NAMALWA (cell line): ENCODE data around the gene LRMDA.

Source experiments
- DNase-seq: peaks from one replicate; pipeline ENCODE4 v3.0.0-alpha.2; 2015; ENCODE audit warnings: low spot score

LRMDA gene

DNA sequence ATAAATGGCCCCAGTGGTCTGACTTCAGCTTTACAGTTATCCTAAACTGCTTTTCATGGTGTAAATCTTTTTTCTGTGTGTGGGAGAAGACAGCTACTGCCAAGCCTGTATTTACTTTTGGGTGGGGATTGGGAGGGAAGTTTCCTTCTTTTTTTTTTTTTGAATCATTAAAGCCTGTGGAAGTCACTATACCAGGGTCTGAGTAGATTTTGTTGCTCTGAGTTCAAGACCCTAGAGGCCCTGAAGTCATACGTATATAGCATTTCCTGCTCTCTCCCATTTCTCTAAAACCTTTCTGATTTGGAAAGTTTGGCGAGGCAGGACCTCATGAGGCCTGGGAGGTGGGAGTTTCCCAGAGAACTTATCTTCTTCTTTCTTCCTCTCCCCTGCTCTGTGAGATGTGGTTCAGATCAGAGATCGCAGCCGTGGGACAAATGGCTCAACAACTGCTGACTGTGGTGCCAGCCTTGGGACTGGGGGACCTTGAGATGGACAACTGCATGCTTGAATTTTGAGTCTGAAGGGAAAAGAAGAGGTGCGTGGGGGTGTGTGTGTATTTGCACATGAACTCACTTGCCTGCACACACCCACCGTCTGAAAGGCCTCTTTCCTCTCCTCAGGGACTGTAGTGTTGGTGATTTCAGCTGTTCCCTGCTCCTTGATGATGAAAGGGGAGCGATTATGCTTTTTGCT is 18.1 kb downstream of the LRMDA start:
- DNase-seq = no peak

DNA sequence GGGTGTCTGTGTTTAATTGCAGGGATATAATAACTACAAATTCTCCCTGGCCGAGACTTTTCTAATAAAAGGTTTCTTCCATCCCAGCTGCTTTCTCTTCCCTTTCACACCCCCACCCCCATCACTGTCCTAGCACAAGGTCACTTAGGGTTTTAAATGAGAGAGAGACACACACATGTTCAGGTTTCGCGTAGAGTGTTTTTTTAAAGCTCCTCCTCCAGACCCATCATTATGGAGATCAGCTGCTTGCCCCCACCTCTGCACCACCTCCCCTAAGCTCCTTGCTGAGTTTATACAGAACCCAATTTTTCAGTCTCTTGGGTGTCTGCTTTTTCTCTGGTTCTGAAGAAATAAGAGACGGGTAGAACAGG is 18.6 kb downstream of the LRMDA start:
- DNase-seq = no peak

DNA sequence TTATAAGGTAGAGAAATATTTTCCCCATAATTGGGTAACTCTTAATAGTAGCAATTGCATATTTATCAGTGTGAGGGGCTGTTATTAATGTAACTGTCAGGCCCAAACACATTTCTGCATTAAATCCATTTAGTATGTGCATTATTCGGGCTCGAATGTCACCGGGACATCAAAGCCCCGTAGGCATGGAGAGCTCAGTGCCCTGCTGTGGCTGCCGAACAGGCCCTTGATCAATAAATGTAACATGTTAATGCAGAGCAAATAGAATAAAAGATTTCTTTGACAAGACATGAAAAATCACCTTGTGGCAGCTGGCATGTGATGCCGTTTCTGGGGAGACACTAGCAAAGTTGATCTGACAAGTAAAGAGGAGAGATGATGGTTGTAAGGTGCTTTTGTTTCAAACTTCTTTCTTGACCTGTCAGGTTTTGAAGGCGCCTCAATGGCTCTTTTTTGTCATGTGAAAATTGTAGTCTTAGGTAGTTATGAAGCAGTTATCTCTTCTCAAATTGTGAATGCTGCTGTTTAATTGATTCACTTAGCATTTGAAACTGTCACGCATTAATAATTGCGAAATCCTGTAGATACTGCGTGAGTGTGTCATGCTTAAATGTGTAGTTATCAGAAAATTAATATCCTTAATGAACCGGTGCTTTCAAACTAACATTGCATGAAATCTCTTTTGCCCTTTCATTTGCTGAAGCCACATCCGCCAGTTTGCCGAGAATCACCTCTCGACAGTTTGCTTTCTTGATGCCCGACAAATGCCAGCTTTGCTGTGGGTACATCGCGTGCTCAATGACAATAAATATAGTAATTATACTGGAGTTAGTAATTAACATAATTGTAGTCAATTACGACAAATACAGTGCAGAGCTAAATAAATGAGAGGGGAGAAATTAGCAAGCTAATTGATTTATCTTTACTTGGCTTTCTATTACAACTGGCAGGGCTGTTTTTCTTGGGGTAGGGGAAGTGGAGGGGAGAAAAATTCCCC is 19.5 kb downstream of the LRMDA start:
- no peak for DNase-seq

DNA sequence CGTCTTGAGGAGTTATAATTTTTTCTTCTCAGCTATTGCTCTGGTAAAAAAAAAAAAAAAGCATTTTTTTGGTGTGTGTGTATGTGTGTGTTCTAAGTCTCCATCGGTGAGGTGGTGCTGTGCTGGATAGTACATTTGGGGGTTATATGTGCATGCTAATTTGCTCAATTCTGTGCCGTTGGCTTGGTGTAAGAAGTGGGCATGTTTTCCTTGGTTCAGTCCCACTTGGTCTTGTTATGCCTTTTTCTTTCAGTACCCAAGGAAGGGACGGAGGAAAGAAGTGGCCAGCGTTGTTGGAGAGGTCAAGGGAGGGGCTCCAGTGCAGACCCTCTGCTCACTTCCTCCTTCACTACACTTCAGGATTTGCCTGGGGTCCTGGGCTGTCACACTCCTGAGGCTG is 20.4 kb downstream of the LRMDA start:
- no peak for DNase-seq

DNA sequence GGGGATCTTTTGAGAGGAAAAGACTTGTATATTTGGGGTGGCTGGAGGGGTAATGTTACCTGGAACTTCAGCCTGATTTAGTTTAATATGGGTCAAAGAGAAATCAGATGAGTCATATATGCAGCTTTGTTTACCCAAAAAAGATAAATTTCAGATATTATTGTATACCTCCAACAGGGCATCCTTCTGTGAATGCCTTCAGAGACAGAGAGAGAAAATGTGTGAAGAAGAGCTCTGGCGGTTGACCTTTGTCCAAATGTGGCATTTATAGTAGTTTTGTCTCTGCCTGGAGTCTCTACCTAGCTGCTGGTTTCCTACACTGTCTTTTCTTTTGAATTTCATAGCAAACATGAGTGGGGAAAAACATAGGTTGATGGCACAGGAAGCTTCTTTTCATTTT is 21.6 kb downstream of the LRMDA start:
- DNase-seq = no peak

DNA sequence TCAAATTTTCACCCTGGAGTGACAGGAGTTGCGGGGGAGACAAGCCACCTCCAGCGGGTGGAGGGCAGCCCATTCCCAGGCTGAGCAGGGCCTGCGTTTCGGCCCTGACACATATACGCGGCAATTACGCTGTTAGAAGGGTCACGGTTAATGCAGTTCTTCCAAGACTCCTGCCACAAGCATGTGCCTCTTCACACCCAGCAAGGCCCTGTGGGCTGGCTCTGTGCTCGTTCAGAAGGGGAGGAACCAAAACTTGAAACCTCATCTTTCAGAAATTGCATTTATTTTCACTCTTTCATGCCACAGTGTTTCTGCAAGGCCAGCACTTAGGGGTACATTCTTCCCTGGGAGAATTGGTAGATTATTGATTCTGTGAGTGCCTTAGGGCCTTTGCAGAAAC is 24.7 kb downstream of the LRMDA start:
- DNase-seq = no peak

DNA sequence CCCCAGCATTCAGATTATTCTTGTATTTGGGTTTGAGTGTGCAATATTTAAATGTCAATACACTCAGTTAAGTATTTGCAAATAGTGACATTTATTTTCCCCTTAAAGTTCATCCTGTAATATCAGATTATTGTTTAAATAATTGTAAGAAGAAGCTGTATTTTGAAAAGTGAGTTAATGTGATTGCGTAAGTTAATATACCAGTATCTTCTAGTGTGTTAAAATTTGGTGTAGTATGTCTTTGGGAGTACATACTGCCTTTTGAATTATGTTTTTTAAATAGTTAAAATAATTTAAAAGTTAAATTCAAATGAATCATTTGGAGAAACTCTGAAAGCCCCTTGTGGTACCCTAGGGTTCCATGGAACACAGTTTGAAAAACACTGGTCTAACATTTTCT is 28.6 kb downstream of the LRMDA start:
- no peak for DNase-seq

DNA sequence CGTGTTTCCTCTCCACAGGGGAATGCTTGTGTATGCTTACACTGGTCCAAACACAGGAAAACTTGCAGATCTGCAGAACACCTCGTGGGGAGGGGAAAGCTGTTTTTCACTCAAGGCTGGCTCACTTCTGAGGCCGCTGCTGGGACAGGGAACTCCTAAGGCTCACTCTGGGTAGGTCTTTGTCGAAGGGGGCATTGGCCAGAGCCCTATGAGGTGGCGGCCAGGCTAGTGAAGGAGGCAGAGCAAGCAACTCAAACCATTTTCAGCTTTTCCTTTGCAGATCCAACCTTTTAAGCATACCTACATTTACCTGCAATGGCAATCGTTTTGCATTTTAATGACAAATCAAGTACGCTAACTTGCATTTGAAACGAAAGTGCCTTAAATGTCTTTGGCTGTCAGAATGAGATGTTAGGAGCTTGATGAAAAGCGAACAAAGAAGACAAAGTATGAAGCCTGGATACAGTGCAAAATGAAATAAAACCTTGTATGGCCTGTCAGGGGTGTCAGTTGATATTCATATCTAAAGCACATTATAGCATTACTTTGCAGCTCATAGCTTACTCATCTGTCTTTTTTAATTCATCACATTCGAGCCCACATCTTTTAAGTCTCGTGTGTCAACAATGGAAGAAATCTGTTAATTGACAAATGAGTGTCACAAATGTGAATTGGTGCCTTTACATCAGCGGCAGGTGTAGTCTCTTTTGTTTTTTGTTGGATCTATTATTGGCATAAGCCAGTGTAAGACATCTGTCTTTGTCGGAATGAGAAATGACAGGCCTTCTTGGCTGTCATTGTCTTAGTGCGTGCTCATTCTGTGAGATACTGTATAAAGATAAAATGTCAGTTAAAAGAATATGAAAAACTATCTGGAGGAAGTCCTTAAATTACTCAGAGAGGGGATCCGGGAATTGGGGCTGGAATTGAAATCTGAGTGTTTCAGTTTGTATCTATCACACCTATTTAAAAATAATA is 30.5 kb downstream of the LRMDA start:
- no peak for DNase-seq

DNA sequence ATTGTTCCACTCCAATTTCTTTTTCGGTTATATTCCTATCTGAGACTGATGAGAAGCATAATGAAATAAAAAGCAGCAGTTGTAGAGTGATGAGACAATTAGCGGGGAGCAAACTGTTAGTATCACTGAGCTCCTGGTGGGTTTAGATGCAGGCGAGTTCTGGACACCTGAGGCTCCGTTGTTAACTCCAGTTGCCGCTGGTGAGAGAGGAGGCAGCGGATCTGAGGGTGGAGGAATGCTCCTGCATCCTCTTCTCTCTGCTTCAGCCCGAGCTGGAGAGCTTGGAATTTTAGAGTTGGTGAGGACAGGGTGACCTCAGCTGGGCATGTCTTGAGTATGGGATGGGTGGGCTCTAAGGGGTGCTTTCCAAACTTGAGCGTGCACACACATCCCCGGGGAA is 31.4 kb downstream of the LRMDA start:
- DNase-seq = no peak

DNA sequence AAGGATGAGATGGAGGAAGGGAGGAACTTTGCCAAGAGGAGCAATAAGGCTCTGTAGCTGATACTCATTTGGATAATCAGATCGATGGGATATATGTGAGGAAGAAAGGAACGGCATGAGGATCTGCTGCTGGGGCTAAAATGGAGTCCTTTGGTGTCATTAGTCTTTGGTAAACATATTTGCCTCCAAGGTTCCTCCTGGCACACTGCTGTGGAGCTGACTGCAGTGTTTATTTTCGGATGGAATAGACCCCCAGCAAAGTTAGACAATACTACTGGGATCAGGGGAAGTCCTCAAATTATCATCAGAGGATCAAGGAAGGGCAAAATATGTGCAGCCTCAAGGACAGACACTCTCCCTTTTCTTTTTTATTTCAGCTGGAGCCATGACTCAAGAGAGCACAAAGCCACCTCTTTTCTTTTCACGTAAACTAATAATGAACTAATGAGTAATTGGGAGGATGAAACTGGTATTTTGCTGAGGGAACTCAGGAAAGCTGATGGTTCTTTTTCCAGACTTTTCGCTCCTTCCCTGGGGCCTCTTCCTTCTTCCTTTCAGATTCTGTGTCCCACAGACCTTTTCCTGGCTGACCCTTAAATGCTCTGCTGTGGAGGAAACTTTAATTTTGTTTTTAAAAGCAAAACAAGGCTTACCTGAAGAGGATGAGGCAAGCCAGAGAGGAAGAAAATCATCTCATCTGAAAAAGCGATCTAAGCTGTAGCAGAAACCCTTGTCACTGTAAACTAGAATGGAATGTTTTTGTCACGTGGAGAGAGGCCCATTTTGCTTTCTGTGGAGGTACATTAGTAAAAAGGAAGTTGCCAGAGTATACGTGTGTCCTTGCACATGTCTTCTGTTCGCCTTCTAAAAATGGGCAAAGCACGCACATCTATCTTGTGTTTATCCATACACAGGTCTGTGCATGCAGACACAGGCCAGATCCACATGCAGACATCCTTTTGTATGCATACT is 33.3 kb downstream of the LRMDA start:
- no peak for DNase-seq

DNA sequence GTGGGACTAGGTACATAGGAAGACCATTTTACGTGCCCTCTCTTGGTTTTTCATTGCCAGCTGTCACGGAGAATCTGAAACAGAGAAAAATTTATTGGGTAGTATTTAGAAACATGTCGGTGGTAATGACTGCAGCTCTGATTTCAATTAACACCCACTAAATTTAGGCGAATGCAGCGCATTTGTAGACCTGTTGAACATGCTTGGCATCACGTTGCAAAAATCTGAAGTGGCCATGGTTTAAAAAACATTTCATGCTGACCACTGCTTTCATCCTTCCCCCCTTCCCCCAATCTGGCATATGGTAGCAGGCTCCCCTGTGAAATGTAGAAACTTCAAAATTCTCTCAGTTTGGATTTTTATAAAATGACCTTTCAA is 34.0 kb downstream of the LRMDA start:
- no peak for DNase-seq

DNA sequence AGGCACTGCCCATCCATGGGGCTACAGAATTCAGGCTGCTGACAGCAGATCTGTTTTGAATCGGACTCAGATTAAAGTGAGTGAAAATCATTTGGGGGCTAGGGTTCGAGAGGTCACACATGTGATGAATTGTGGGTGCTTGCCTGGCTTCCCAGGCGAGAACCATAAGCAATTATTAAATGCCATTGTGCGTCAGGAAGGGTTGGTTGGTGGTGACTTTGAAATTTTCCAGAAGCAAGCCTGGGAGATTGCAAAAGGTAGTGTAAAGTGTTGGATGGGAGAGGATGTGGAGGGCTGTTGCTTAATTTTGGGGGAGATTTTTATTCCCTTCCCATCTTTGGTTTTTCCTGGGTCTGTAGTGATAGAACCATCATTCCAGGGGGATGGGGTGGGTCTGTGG is 34.6 kb downstream of the LRMDA start:
- DNase-seq = no peak

DNA sequence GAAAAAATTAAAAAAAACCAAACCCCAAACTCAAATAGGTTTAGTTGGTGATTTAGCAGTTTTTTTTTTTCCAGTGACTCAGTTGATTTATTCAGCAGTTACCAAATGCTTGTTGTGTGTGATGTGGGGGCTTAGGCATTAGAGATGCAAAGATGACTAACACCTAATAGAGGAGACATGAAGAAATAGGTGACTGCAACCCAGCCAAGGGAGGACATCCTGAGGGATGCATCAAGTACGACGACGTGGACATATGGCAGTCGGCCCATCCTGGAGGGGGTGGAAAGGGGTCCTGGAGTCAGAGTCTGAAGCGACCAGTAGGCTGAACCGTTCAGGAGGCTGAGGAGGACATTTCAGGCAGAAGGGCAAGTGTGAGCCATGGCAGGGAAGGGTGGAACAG is 35.5 kb downstream of the LRMDA start:
- DNase-seq = no peak

DNA sequence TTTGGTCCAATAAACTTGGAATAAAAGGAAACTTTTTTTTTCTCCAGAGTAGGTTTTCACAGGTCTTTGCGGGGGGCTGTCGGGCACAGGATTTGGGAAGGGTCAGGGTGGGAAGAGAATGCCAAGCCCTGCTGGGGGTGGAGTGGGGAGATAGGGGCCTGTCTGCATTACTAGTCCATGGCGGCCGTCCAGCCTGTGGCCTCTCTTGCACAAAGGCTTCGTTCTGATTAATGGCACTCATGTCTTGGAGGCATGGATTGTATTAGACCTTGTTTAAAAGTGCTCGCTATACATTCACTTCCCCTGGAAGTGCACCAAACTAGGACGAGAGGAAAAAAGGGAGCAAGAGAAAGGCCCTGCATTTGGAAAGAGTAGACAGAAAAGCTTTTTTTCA is 37.2 kb downstream of the LRMDA start:
- DNase-seq = no peak

DNA sequence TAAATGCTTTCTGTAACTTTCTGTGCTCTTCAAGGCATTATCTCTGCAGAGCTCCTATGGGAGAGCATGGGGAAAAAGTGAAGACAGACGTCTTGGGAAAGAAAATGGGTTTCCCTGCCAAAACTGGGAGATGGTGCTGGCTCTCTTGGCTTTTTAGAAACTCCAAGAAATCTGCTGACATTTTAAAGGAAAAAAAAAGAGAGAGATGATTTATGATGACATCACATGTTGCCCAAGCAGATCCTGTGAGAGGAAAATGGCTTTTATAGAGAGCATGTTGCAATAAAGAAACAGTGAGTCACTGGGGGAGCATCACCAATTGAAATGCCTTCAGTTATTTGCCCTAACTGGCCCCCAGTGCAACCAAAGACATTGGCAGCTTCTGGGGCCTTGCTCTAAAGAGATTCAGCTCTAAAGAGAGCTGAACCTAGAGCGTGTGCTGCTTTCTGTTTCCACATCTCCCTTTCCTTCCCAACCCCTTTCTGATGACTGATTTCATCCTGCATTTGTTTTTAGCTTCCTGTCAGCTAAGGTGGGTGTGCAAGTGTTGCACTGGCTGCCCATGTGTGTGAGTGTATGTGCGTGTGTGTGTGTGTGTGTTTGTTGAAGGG is 37.7 kb downstream of the LRMDA start:
- no peak for DNase-seq

DNA sequence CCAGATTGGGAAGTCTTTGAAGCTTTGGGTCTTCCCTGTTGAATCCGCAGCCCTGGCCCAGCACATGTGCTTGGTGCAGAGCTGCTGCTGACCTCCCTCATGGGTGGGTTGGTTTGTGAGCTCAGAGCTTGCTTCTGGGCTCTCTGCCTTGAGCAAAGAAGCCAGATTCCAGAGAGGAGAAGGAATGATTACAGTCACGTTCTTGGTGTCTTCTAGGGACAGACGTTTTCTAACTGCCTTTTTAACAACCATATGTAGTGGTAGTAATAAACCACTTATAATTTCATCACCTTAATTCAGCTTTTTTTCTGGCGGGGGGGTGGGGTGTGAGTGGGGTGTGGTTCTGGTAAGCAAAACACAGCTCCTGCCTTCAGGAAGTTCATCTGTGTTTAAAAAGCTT is 39.5 kb downstream of the LRMDA start:
- DNase-seq = no peak

DNA sequence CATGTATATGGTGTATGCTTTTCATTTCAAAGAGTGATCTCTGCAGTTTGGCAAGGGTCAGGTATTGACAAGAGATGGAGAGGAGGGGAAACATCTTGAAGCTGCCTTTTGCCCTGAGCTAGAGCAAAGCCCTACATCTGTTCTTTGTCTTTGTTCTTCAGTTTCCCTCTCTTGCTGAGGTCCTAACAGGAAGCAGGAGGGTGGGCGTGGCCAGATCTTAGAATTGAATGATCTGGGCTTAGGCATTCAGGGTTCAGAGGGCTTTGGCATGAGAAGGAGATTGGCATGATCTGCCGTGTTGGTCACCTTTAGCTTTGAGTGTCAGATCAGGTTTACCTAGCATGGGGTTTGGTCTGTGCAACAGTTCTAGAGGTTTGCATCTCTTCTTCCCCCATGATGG is 41.3 kb downstream of the LRMDA start:
- DNase-seq = no peak

DNA sequence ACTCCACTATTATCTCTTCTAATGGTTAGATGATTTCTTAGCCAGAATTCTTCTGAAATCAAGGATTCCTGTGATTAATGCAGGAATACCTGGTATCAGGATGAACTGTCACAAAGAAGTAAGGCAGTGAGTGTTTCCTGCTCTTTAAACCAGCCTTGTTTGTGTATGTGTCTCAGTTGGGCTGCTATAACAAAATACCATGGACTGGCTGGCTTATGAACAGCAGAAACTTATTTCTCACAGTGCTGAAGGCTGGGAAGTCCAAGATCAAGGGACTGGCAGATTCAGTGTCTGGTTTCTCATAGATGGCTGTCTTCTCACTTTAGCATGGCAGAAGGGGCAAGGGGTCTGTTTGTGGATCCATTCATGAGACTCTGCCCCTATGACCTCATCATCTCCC is 42.7 kb downstream of the LRMDA start:
- DNase-seq = no peak

DNA sequence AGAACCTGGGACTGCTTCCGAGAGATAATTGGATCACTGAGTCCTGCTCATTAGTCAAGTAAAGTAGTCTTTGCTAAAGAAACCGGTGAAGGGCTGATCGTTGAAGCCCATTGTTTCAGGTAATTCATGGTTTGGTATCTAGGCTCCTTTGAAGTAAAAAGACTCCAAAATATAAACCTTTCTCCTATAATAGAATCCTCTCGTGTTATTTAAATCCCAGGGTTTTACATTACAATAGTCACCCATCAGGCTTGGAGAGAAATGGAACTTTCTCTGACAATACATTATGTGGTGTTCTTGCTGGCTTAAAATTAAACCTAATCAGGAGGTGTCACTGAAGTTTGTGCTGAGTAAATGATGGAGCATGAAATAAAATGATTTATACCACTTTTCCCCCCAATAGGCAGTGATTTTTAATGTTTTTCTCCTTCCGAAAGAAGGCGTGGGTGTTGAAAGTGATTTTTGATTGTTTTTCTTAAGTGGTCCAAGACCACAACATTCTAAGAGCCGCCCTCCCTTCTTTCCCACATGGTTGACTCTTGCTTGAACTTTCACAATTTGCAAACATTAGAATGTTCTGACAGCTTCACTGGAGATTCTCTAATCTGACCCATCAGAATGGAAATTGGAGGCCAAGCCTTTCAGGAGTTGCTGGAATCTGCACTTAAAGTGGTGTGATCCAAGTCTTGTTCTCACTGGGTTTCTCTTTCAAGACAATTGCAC is 44.2 kb downstream of the LRMDA start:
- no peak for DNase-seq

DNA sequence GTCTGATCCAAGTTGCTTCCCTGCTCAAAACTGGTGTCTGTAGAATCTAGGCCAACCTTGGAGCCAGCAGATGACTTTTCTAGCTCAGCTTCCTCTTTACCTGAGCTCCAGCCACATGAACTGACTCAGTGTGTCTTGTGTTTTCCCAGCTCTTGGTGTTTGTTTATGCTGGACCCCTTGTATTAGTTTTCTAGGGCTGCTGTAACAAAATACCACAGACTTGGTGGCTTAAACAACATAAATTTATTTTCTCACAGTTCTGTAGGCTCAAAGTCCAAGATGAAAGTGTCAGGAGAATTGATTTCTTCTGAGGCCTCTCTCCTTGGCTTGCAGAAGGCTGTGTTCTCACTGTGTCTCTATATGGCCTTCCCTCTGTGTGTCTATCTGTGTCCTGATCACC is 45.1 kb downstream of the LRMDA start:
- DNase-seq = no peak
